ENCODE measurements around the gene HABP4. TPM values are rescaled to one million over a fixed set of nuclear protein-coding genes. Genes with fewer than 3 reads are reported as not detected.

The HABP4 gene
- total RNA-seq, 1 experiment from 2014 or later: 21.0 TPM

GRCh38 chr9:96494215-96494800, 44.3 kb downstream of the HABP4 start:
- Histone ChIP-seq H3K9me3 (ENCODE audit: control insufficient read depth in 1 of 2, insufficient read depth in 1 of 2, low read depth in 1 of 2, low read length in 2 of 2) (no peaks in the 10 kb centered on the region), H3K36me3 (ENCODE audit: control insufficient read depth in 1 of 2, insufficient read depth in 2 of 2, low read length in 2 of 2) (peaks cover 7% of the 10 kb centered on the region in 2 experiments; a peak in 3 of 4 replicates), H3K4me2 (ENCODE audit: low read length) (no peak overlapping the region), H3K9me2 (ENCODE audit: insufficient read depth) (no peaks in the 10 kb centered on the region), H3K79me2 (ENCODE audit: insufficient read depth, low read length) (no peaks in the 10 kb centered on the region), H3K27ac (ENCODE audit: low read depth, low read length) (no peak overlapping the region), H3K9ac (ENCODE audit: low read length) (no peak overlapping the region), H2AFZ (ENCODE audit: low read depth, low read length, poor library complexity, severe bottlenecking) (no peak overlapping the region), H3K4me1 (ENCODE audit: control insufficient read depth in 1 of 2, insufficient read depth in 2 of 2, low read length in 2 of 2) (peaks cover 13 to 20% of the 10 kb centered on the region in 2 experiments), H3K27me3 (ENCODE audit: insufficient read depth, low read length) (no peaks in the 10 kb centered on the region), H4K20me1 (ENCODE audit: insufficient read depth) (no peaks in the 10 kb centered on the region), H3K4me3 (replicated peaks in 1 of 2; ENCODE audit: low read depth in 1 of 2, low read length in 2 of 2) (no peak overlapping the region)
- no TSS peak for BruUV-seq (replicated peaks)
- intact Hi-C loops (cut with micrococcal nuclease): no loop called here
- RAD21 ChIA-PET (ENCODE audit: low non-redundant PET in 1 of 2, low total read pairs in 2 of 2, uncharacterized antibody in 2 of 2, unreplicated experiment in 2 of 2): no interaction called here
- CTCF ChIA-PET: no interaction called here
- ATAC-seq (no peak), DNase-seq (ENCODE audit: low read depth, low spot score) (no peak)
- TF ChIP-seq FOSL1 (IDR thresholded peaks at IDR 0.05; ENCODE audit: low read depth) (no peak), ZBTB33 (IDR thresholded peaks at IDR 0.05; ENCODE audit: extremely low read depth, insufficient replicate concordance, low read length) (no peak), CTCF (IDR thresholded peaks at IDR 0.05 in 2 of 3, conservative IDR thresholded peaks at IDR 0.05 in 1 of 3; ENCODE audit: borderline replicate concordance in 1 of 3, insufficient read depth in 1 of 3, low read depth in 2 of 3, low read length in 2 of 3) (no peak), YY1 (IDR thresholded peaks at IDR 0.05; ENCODE audit: extremely low read depth, insufficient replicate concordance, low read depth, low read length) (no peak), ZNF274 (IDR thresholded peaks at IDR 0.05; ENCODE audit: low read depth, low read length) (no peak), POLR2AphosphoS5 (IDR thresholded peaks at IDR 0.05; ENCODE audit: low read depth, low read length) (no peak), CEBPB (IDR thresholded peaks at IDR 0.05; ENCODE audit: low read depth) (no peak), MAX (IDR thresholded peaks at IDR 0.05) (no peak), EZH2 (IDR thresholded peaks at IDR 0.05) (no peak), ATF3 (IDR thresholded peaks at IDR 0.05) (no peak)
- POLR2A ChIA-PET: no interaction called here

Measured in HCT116 (cell line).